Keratinocyte (primary cell): ENCODE results near the gene DACT1. TPM values are rescaled to one million over a fixed set of nuclear protein-coding genes. Genes with fewer than 3 reads are reported as not detected.

ENCODE experiments used
- DNase-seq: peaks from one replicate; pipeline ENCODE4 v3.0.0-alpha.2; 2011; ENCODE audit warnings: low read depth, missing footprints, low spot score
- FAIRE-seq: peaks from 2 replicates; lab custom pipeline; 2011; peaks lifted over from hg19 to GRCh38; lab: Jason Lieb, UNC
- H2AFZ ChIP-seq: 2 replicates; pipeline ENCODE4 v1.6.0; 2012; ENCODE audit warnings: low read length, control low read depth, inconsistent platforms; ENCODE audit not compliant: control insufficient read depth
- H3K27ac ChIP-seq: 2 replicates; pipeline ENCODE4 v1.5.1; 2011; ENCODE audit warnings: low read length; ENCODE audit not compliant: control insufficient read depth, insufficient read depth
- H3K27me3 ChIP-seq: 3 replicates; pipeline ENCODE4 v1.6.0; 2011; ENCODE audit warnings: low read length; ENCODE audit not compliant: control insufficient read depth, insufficient read depth; ENCODE audit errors: extremely low read depth
- H3K36me3 ChIP-seq, 2 experiments: 2 replicates in 1 of 2; 3 replicates in 1 of 2; pipeline ENCODE4 v1.5.1; 2011; ENCODE audit warnings: low read length in 2 of 2, mild to moderate bottlenecking in 1 of 2; ENCODE audit not compliant: control insufficient read depth in 2 of 2, insufficient read depth in 2 of 2; ENCODE audit errors: extremely low read depth in 1 of 2
- H3K4me1 ChIP-seq: 3 replicates; pipeline ENCODE4 v1.5.1; 2011; ENCODE audit warnings: low read length; ENCODE audit not compliant: control insufficient read depth, insufficient read depth; ENCODE audit errors: extremely low read depth
- H3K4me2 ChIP-seq: 3 replicates; pipeline ENCODE4 v1.6.0; 2011; ENCODE audit warnings: low read depth, low read length; ENCODE audit not compliant: control insufficient read depth, insufficient read depth; ENCODE audit errors: extremely low read depth
- H3K4me3 ChIP-seq, 3 experiments: fragments of 200-600 bp in 1 of 3; sonication (generic) in 1 of 3; 2 replicates in 2 of 3; 3 replicates in 1 of 3; pipeline ENCODE4 v1.5.1; 2011 to 2016; ENCODE audit warnings: low read length in 3 of 3, mild to moderate bottlenecking in 3 of 3, control low read depth in 2 of 3, inconsistent platforms in 1 of 3, low read depth in 1 of 3, mixed read lengths in 1 of 3, mixed run types in 1 of 3, moderate library complexity in 1 of 3; ENCODE audit not compliant: control insufficient read depth in 2 of 3, insufficient read depth in 2 of 3; ENCODE audit errors: extremely low read depth in 1 of 3
- H3K79me2 ChIP-seq: 2 replicates; pipeline ENCODE4 v1.6.0; 2012; ENCODE audit warnings: low read length; ENCODE audit not compliant: control insufficient read depth, insufficient read depth
- H3K9ac ChIP-seq: 3 replicates; pipeline ENCODE4 v1.6.0; 2011; ENCODE audit warnings: low read length; ENCODE audit not compliant: control insufficient read depth, insufficient read depth; ENCODE audit errors: extremely low read depth
- H3K9me1 ChIP-seq: 3 replicates; pipeline ENCODE4 v1.6.0; 2011; ENCODE audit warnings: low read length; ENCODE audit not compliant: control insufficient read depth, insufficient read depth; ENCODE audit errors: extremely low read depth
- H3K9me3 ChIP-seq: 2 replicates; pipeline ENCODE4 v1.5.1; 2012; ENCODE audit warnings: low read depth, low read length; ENCODE audit not compliant: control insufficient read depth
- H4K20me1 ChIP-seq: 3 replicates; pipeline ENCODE4 v1.6.0; 2011; ENCODE audit warnings: low read length; ENCODE audit not compliant: control insufficient read depth, insufficient read depth; ENCODE audit errors: extremely low read depth
- EZH2 ChIP-seq: IDR thresholded peaks from one replicate; pipeline ENCODE4 v1.6.1; 2012; ENCODE audit warnings: inconsistent platforms, mild to moderate bottlenecking, low read length, moderate library complexity
- dilution Hi-C: fragments of 300-500 bp; cut with MboI; formaldehyde crosslinking; loops from one replicate; pipeline ENCODE4 v1.7.0; 2020; ENCODE audit warnings: low sequenced_read_pairs; ENCODE audit not compliant: extremely low pct_ligation_motif_present
- polyA plus RNA-seq, 5 experiments: library from polyadenylated mRNA; depleted of rRNA in 3 of 5; stranded (reverse) in 3 of 5; stranded (forward) in 1 of 5; unstranded in 1 of 5; fragments of >200 nt; gene quantifications; 1 replicate in 1 of 5; 2 replicates in 3 of 5; 3 replicates in 1 of 5; pipeline versions ENCODE4 v1.2.1 to v1.2.3, GENCODE V29; 2011 to 2012; ENCODE audit warnings: missing spikeins in 2 of 5, low read depth in 1 of 5, low replicate concordance in 1 of 5
- TF ChIP-seq, protein P1 (sequence below), 3 experiments: IDR thresholded peaks in 1 of 3; conservative IDR thresholded peaks in 1 of 3; optimal IDR thresholded peaks in 1 of 3; 2 replicates in 2 of 3; 3 replicates in 1 of 3; pipeline versions ENCODE3 to v1.5.1; 2011; ENCODE audit warnings: low read length in 3 of 3, mild to moderate bottlenecking in 3 of 3, moderate library complexity in 2 of 3, control low read depth in 1 of 3, inconsistent platforms in 1 of 3; ENCODE audit not compliant: insufficient read depth in 2 of 3; ENCODE audit errors: extremely low read depth in 1 of 3

The DACT1 gene
- polyA plus RNA-seq, 1 donor (not counting 4 experiments of a cell fraction or from before 2014, with no cell fraction given): 0.10 TPM

DNA sequence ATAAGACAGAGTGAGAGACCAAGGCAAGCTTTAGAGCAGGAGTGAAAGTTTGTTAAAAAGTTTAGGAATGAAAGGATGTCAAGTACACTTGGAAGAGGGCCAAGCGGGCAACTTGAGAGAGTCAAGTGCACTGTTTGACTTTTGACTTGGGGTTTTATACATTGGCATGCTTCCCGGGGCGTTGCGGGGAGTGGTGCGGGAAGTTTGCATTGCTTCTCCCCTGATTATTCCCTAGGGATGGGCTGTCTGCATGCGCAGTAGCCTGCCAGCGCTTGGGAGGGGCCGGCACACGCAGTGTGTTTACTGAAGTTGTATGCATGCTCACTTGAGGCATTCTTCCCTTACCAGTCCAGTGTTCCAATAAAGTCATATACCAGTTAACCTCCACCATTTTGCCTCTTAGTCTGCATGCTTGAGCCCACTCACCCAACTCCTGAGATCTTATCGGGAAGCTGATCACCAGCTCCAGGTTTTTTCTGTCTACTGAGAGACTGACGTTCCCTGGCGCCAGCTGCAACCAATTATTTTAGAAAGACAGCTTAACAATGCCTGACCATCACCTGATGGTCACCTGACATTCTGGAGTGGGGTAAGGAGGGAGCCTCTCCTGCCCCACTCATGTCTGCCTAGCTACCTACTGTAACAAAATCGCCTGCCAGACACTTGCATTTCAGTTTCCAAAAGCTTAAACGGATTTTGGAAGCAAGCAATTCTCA, 53.2 kb downstream of the DACT1 start:
- Histone ChIP-seq H3K27ac (no peak overlapping the region), H3K9ac (no peak overlapping the region), H3K27me3 (peaks cover 3% of the 10 kb centered on the region), H3K4me2 (no peak overlapping the region), H3K36me3 (no peaks in the 10 kb centered on the region), H3K4me1 (no peaks in the 10 kb centered on the region), H3K9me3 (no peaks in the 10 kb centered on the region), H3K4me3 (no peak overlapping the region), H3K79me2 (no peaks in the 10 kb centered on the region), H2AFZ (no peak overlapping the region), H3K9me1 (no peaks in the 10 kb centered on the region), H4K20me1 (no peaks in the 10 kb centered on the region)
- no peak for FAIRE-seq
- TF ChIP-seq EZH2: no peak
- TF ChIP-seq, protein P1, sequence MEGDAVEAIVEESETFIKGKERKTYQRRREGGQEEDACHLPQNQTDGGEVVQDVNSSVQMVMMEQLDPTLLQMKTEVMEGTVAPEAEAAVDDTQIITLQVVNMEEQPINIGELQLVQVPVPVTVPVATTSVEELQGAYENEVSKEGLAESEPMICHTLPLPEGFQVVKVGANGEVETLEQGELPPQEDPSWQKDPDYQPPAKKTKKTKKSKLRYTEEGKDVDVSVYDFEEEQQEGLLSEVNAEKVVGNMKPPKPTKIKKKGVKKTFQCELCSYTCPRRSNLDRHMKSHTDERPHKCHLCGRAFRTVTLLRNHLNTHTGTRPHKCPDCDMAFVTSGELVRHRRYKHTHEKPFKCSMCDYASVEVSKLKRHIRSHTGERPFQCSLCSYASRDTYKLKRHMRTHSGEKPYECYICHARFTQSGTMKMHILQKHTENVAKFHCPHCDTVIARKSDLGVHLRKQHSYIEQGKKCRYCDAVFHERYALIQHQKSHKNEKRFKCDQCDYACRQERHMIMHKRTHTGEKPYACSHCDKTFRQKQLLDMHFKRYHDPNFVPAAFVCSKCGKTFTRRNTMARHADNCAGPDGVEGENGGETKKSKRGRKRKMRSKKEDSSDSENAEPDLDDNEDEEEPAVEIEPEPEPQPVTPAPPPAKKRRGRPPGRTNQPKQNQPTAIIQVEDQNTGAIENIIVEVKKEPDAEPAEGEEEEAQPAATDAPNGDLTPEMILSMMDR (optimal IDR thresholded peaks at IDR 0.05 in 1 of 3, IDR thresholded peaks at IDR 0.05 in 1 of 3, conservative IDR thresholded peaks at IDR 0.05 in 1 of 3; ENCODE audit: extremely low read depth in 1 of 3, insufficient read depth in 2 of 3, low read length in 3 of 3): no peak
- dilution Hi-C loops: no loop called here
- no peak for DNase-seq

DNA sequence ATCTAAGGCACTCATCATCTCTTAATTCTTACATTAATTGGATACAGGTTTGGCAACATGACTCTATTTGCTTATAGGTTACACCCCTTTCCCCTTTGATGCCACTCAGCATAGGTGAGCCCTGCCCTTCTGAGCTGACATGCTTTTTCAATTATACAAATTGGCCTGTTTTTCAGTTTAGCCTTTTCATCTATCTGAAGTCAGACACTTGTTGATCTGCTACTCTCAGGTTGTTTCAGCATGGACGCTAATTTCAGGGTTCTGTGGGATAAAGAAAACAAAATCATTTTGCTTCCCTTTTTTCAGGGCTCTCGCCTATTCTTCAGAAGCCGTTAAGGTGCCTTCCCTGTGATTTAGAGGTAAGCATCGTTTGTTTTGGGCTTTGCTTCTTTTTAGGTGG, 55.3 kb downstream of the DACT1 start:
- no peak overlapping the region for H3K4me3 ChIP-seq
- no peaks in the 10 kb centered on the region for H3K79me2 ChIP-seq
- dilution Hi-C loops: no loop called here
- no peak overlapping the region for H2AFZ ChIP-seq
- H3K27me3 ChIP-seq: peaks cover 9% of the 10 kb centered on the region
- H3K9ac ChIP-seq: no peak overlapping the region
- H3K9me3 ChIP-seq: no peaks in the 10 kb centered on the region
- H3K9me1 ChIP-seq: no peaks in the 10 kb centered on the region
- H3K4me2 ChIP-seq: no peak overlapping the region
- no peaks in the 10 kb centered on the region for H3K4me1 ChIP-seq
- TF ChIP-seq, protein P1 (optimal IDR thresholded peaks at IDR 0.05 in 1 of 3, IDR thresholded peaks at IDR 0.05 in 1 of 3, conservative IDR thresholded peaks at IDR 0.05 in 1 of 3; ENCODE audit: extremely low read depth in 1 of 3, insufficient read depth in 2 of 3, low read length in 3 of 3): no peak
- no peak for TF ChIP-seq EZH2
- H3K36me3 ChIP-seq: no peaks in the 10 kb centered on the region
- H4K20me1 ChIP-seq: no peaks in the 10 kb centered on the region
- no peak for DNase-seq
- FAIRE-seq: no peak
- H3K27ac ChIP-seq: no peak overlapping the region
